ENCODE results near the gene KRTAP12-3.
"Not testable (repeated sequence)": the region's sequence is repeated elsewhere in the genome, so short reads cannot be mapped to it uniquely, and the experiment has no call there.

The KRTAP12-3 gene

GRCh38 chr21:44686843-44687561, 29.3 kb downstream of the KRTAP12-3 start:
- DNase-seq, result no peak

- no peak for DNase-seq
Measured at GRCh38 chr21:44687671-44688070, 29.9 kb downstream of the KRTAP12-3 start.

- DNase-seq, result not testable (repeated sequence)
Measured at GRCh38 chr21:44689740-44690139, 32.0 kb downstream of the KRTAP12-3 start.

GRCh38 chr21:44691686-44692085, 34.0 kb downstream of the KRTAP12-3 start:
- DNase-seq, result no peak

GRCh38 chr21:44692798-44693512, 35.2 kb downstream of the KRTAP12-3 start:
- no peak for DNase-seq

- no peak for DNase-seq
Measured at GRCh38 chr21:44694776-44695175, 37.0 kb downstream of the KRTAP12-3 start.

GRCh38 chr21:44695184-44695583, 37.5 kb downstream of the KRTAP12-3 start:
- DNase-seq, result no peak

GRCh38 chr21:44695641-44696040, 37.9 kb downstream of the KRTAP12-3 start:
- no peak for DNase-seq

- no peak for DNase-seq
Measured at GRCh38 chr21:44696572-44696971, 38.8 kb downstream of the KRTAP12-3 start.

- not testable (repeated sequence) for DNase-seq
Measured at GRCh38 chr21:44697172-44697810, 39.6 kb downstream of the KRTAP12-3 start, which contains the start of gene KRTAP10-12. Gene KRTAP10-12 (plus strand): TSS chr21:44697172. CDS start chr21:44697202, 30 bp downstream.

GRCh38 chr21:44697811-44698734, 40.3 kb downstream of the KRTAP12-3 start:
- no peak for DNase-seq

- no peak for DNase-seq
Measured at GRCh38 chr21:44699502-44700001, 41.8 kb downstream of the KRTAP12-3 start.

GRCh38 chr21:44700101-44701022, 42.6 kb downstream of the KRTAP12-3 start:
- DNase-seq, result no peak

- no peak for DNase-seq
Measured at GRCh38 chr21:44701023-44701400, 43.3 kb downstream of the KRTAP12-3 start.

- no peak for DNase-seq
Measured at GRCh38 chr21:44701541-44701940, 43.8 kb downstream of the KRTAP12-3 start.

- no peak for DNase-seq
Measured at GRCh38 chr21:44702111-44702972, 44.6 kb downstream of the KRTAP12-3 start.

- DNase-seq, result no peak
Measured at GRCh38 chr21:44702973-44703730, 45.4 kb downstream of the KRTAP12-3 start.

GRCh38 chr21:44703731-44704635, 46.3 kb downstream of the KRTAP12-3 start:
- DNase-seq, result no peak
